Suprapubic skin (tissue), 4 donors: ENCODE measurements around the gene LIN28B.
"Not testable (repeated sequence)": the region's sequence is repeated elsewhere in the genome, so short reads cannot be mapped to it uniquely, and the experiment has no call there.

Experiments used
- POLR2A ChIP-seq, 2 donors: fragments of 450-650 bp; IDR thresholded peaks; one replicate each; pipeline ENCODE4 v1.6.1; 2017; ENCODE audit warnings: antibody characterized with exemption in 2 of 2, mild to moderate bottlenecking in 2 of 2, moderate library complexity in 2 of 2
- POLR2AphosphoS5 ChIP-seq, 3 donors: sonication (generic); formaldehyde crosslinking; IDR thresholded peaks; one replicate each; pipeline ENCODE4 v1.6.1; 2017; ENCODE audit warnings: antibody characterized with exemption in 3 of 3
- TF ChIP-seq, protein P1 (sequence below), 2 donors: fragments of 200-600 bp in 1 of 2; fragments of 450-650 bp in 1 of 2; sonication (generic) in 1 of 2; IDR thresholded peaks; one replicate each; pipeline ENCODE4 v1.5.1; 2016 to 2019; ENCODE audit warnings: antibody characterized with exemption in 2 of 2, mild to moderate bottlenecking in 1 of 2, moderate library complexity in 1 of 2

- TF ChIP-seq, protein P1, sequence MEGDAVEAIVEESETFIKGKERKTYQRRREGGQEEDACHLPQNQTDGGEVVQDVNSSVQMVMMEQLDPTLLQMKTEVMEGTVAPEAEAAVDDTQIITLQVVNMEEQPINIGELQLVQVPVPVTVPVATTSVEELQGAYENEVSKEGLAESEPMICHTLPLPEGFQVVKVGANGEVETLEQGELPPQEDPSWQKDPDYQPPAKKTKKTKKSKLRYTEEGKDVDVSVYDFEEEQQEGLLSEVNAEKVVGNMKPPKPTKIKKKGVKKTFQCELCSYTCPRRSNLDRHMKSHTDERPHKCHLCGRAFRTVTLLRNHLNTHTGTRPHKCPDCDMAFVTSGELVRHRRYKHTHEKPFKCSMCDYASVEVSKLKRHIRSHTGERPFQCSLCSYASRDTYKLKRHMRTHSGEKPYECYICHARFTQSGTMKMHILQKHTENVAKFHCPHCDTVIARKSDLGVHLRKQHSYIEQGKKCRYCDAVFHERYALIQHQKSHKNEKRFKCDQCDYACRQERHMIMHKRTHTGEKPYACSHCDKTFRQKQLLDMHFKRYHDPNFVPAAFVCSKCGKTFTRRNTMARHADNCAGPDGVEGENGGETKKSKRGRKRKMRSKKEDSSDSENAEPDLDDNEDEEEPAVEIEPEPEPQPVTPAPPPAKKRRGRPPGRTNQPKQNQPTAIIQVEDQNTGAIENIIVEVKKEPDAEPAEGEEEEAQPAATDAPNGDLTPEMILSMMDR (IDR thresholded peaks at IDR 0.05) = not testable (repeated sequence)
- not testable (repeated sequence) for TF ChIP-seq POLR2A, POLR2AphosphoS5 (IDR thresholded peaks at IDR 0.05)
Observed at GRCh38 chr6:104985875-104986274, 29.0 kb downstream of the LIN28B start.
